HG02571 (cell line): ENCODE data around the gene CLEC11A.

Experiments used
- ATAC-seq: cut with Tn5 transposase; IDR thresholded peaks from one replicate; pipeline ENCODE4 v1.9.1; 2021; ENCODE audit warnings: mild to moderate bottlenecking, moderate library complexity; ENCODE audit not compliant: unreplicated experiment

CLEC11A gene, protein sequence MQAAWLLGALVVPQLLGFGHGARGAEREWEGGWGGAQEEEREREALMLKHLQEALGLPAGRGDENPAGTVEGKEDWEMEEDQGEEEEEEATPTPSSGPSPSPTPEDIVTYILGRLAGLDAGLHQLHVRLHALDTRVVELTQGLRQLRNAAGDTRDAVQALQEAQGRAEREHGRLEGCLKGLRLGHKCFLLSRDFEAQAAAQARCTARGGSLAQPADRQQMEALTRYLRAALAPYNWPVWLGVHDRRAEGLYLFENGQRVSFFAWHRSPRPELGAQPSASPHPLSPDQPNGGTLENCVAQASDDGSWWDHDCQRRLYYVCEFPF

DNA sequence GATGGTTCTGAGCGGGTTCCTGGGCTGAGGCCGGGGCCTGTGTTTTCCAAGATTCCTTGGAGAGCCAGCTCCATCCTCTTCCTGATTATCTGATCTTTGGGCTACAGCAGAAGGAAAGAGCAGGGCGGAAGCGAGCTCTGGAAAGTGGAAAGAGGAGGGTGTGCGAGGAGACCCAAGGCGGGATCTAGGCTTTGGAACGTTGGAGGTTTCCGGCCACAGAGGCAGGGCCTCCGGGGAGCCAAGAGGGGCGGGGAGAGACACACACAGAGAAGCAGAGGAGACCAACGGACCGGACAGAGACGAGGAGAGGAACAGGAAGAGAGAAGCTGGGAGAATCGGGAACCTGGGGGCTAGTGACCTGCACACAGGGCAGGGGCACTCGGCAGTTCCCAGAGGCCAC lies at the start of gene CLEC11A:
Gene CLEC11A, plus strand, starts transcription at position 296 of the 400 bp plus-strand sequence. CDS start 162 bp downstream, outside the sequence.
- no peak for ATAC-seq

DNA sequence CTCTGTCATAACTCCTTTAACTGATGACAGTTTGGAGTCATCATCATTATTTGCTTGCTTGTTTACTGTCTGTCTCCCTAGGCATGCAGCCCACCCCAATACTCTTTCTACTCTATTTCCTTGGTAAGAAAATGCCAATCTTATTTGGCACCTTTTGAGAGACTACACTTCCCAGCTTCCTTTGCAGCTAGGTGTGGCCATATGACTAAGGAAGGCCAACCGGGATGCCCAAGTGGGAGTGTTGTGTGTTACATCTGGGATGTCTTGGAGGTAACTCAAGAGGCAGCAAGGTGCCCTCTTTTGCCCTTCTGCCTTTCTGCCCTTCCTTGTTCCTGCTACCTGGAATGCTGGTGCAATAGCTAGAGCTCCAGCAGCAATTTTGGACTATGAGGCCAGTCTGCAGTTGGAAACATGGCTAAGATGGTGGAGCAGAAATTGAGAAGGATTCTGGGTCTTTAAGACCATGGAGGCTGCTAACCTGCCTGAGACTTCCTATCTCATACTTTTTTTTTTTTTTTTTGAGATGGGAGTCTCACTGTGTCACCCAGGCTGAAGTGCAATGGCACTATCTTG lies 46.5 kb upstream of the CLEC11A start:
- ATAC-seq = no peak

DNA sequence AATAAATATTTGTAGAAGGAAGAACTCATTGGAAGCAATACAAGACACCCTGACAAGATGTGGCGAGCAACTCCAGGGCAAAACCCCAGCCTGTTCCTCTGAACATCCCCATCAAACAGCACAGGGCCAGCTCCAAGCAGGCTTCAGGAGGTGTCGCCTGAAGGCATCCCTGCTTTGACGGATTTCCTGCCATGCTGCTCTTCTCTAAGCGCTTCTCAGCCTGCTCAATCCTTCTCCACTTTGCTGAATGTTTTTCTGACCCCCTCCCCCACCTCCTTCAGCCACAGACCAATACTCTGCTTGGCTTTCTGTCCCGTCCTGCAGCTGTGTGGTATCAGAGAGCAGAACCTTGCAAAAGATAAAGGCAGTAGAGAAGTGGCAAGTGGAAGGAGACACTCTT lies 45.5 kb upstream of the CLEC11A start:
- ATAC-seq = no peak

DNA sequence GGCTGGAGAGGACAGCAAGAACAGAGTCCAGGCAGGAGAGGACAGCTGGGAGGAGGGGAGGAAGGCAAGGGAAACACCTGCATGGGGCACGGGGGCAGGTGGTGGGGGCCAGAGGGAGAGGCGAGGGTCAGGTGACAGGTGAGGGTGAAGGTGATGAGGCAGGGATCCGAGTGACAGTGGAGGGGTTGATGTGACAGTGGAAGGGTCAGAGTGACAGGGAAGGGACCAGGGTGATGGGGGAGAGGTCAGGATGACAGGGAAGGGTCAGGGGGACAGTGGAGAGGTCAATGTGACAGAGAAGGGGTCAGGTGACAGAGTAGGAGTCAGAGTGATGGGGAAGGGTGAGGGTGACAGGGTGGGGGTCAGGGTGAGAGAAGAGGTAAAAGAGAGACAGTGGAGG lies 44.8 kb upstream of the CLEC11A start:
- no peak for ATAC-seq

DNA sequence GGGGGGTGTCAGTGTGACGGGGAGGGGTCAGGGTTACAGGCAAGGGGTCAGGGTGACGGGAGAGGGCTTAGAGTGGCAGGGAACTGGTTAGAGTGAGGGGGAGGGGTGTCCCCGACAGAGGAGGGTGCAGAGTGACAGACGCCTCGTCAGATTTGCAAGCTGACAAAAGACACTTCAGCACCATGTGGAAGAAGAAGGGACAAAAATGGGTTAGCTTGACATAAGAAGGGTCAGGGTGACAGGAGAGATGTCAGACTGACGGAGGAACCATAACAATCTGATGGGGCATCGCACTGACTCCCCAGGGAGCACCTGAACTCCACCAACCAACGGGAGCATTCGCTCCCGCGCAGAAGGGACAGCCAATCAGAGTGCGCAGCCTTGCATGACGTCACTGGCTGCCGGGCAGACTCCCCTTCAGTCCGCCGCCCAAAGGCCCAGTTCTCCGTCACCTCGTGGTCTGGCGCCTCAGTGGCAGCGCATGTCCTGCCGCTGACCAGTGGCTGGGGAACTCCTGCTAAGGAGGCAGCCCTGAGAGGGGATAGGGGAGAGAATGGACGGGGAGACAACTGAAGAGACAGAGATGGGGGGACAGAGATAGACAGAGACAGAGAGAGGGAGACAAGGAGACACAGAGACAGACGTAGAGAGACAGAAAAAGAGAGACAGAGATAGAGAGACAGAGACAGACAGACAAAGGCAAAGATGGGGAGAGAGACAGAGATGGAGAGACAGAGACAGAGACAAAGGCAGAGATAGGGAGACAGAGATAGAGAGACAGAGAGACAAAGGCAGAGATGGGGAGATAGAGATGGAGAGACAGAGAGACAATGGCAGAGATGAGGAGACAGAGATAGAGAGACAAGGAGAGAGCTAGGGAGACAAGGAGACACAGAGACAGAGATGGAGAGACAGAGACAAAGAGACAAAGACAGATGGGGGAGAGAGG lies 43.7 kb upstream of the CLEC11A start:
- no peak for ATAC-seq

DNA sequence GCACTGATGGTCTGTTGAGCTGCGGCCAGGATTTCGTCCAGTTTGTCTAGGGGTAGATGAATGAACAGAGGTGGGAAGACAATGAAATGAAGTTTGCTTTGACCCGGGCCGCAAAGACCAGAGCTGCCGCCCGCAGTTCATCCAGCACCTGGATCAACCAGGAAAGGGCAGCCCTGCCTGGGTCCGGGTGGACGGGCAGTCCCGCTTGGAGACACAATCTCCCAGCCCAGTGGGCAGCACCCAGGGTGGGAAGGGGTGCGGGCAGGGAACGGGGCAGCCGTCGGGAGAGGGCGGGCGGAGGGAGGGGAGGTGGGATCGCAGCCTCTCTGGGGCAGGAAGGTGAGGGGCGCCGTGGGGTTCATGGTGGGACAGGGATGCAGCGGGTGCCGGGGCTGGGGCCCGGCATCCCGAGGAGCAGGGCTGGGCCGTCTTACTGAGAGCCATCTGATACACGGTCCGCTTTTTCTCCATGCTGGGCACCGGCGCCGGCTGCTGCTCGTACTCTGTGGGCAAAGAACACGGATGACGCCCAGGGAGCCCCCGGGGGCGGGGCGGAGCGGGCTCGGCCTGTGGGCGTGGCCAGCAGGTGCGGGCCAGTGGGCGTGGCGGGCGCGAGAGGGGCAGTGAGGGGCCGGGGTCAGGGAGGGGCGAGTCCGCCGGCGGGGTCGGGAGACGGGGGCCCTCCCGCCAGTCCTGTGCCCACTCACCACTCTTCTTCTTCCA lies 36.7 kb upstream of the CLEC11A start:
- no peak for ATAC-seq

DNA sequence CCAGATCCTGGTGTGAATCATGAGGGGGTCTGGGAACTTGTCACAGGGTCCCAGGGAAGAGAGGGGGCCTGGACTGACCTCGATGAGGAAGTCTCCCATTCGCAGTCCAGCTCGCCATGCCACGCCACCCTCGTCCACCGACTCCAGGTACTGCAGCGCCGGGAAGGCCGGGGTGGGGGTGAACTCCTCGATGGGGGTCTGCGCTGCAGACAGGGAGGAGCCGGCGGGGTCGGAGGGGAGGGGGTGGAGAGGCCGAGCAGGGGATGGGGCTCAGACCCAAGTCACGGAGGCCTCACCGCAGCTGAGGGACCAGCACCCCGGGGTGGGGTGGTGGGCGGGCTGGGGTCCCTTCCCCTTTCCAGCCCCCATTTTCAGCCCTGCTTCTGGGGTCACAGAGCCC lies 34.4 kb upstream of the CLEC11A start:
- ATAC-seq = no peak

DNA sequence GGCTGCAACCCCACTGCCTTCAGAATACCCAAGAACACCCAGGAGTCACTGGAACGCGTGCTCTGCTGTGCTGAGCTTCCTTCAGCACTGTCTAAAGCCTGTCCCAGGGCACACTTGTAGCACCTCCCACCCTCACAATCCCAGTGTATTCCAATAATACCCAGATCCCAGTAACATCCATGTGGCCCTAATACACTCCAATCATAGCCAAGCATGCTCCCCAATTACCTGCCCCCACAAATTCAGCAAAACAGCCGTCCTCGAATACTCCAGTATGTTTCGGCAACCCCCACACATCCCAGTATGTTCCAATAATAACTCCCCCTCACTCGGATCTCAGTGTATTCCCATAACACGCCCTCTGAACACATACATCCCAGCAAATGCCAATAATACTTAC lies 32.7 kb upstream of the CLEC11A start:
- ATAC-seq = no peak

DNA sequence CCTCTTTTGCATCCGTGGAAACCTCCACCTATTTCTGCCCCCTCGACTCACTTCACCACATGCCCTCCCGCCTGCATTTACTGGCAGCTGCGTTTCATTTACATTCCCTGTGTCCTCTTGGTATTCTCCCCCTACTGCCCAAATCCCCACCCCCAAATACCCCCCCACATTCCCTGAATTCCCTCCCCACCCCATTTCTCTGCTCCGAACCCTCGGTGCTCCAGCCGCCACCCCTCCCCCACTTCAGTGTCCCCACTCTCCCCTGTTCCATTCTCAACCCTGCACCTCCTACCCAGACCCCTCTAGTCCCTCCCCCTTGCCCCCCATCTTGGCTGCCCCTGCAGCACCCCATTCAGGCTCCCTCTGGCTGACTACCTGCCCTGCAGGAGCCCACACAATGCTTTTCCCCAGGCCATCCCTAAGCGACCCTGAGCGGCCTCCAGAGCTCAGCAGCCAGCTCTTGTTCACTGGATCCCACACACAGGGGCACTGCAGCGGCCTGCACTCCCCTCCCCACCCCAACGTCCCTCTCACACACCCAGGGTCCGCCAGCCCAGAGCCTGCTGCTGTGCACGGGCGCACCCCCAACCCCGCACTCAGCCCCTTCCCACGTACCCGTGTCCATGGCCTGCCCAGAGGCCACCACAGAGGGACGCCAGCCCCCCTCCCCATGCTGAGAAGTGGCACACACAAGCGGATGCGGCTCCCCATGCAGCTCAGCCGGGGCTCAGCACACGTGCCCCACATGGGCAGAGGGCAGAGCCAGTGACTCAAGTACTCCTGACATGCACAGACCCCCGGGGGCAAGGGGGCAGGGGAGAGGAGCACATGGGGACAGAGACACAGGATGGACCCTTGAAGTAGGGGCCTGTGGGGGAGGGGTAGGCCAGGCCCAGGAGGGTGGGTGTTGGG lies 29.8 kb upstream of the CLEC11A start:
- ATAC-seq = no peak

DNA sequence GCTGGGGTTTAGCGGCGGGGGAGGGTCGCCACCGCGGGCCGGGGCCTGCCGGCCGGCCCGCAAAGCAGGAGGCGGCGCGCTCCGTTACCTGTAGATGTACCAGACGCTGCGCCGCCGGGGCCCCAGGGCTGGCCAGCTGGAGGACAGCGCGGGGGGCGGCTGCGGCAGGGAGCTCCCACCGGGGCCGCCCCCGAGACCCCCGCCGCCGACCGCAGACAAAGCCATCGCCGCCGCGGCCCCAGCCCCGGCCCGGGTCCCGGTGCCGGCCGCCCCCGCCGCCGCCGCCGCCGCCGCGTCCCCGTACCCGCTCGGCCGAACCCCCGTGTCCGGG lies 28.4 kb upstream of the CLEC11A start:
- no peak for ATAC-seq

DNA sequence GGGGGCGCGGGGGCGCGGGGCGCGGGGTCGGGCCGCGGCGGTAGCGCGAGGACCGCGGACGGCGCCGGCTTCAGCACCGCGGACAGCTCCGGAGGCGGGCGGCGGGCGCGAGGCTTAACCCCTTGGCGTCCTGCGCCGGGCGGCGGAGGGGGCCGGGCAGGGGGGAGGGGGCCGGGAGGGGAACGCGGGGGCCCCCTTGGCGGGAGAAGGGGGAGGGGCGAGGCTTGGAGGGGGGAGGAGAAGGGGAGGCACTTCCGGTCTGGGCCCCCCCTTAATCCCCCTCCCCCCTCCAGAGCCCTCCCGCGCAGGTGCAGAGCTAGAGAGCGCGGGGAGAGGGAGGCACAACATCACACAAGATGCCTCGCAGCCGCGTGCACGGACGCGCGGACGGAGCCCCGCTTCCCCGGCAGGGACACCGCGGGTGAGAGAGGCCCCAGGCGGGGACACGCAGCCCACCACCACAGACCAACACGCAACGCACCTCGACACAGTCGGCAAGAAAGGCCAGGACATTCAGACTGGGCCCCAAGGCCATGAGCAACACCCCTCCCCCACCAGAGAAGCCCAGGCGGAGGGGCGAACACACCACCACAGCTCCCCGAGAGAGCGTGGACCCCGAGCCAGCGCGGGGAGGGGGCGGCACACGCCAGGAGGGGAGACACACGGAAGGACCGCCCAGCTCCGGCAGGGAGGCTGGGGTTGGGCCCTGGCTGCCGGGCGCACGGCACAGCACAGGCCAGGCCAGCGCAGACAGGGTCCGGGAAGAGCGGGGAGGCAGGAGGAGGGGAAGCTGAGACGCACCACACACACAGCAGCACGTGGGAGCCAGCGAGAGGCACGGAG lies 27.7 kb upstream of the CLEC11A start:
- ATAC-seq = no peak

DNA sequence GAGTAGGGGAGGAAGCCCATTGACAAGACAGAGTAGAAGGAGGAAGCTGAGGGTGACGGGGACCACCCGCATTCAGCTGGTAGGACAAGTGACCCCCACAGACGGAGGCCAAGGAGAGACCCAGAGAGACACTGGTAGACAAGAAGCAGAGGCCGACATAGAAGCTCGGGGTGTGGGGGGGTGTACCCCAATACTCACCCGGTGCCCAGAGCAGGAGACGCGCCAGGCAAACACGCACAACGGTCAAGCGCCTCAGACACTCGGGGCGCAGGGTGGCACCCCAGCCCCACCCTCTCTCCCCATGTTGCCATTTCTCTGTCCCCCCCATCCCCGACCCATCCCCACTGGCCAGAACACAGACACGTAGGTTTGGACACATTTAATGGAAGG lies 27.1 kb upstream of the CLEC11A start:
- ATAC-seq = no peak

DNA sequence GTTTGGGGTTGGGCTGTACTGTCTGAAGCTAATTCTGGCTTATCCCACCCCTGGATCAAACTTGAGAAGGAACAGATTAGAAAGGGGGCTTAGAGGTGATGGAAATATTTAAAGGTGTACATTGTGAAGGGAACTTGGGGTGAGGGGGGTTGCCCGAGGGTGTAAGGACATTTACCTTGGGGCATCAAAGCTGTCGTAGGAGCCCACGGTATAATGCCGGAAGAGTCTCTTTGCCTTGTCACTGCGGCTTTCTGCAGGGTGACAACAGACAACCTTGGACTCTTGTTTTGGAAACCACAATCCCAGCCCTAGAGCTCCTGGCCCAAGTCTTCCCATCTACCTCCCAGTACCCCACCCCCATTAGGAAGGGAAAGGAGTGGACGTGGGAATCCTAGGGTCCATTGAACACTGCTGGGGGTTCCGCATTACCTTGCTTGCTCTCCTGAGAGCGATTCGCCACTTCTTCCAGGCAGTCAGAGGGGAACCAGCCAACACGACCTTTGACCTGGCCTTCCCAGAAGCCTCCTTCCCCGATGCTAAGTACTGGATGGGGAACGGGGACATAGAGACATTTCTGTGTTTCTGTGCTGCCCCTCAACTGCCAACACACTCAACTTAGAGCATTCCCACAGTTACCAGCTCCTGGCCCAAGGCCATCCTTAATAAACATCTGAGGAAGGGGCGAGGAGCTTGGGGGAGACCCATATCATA lies 25.6 kb upstream of the CLEC11A start:
- ATAC-seq = no peak

DNA sequence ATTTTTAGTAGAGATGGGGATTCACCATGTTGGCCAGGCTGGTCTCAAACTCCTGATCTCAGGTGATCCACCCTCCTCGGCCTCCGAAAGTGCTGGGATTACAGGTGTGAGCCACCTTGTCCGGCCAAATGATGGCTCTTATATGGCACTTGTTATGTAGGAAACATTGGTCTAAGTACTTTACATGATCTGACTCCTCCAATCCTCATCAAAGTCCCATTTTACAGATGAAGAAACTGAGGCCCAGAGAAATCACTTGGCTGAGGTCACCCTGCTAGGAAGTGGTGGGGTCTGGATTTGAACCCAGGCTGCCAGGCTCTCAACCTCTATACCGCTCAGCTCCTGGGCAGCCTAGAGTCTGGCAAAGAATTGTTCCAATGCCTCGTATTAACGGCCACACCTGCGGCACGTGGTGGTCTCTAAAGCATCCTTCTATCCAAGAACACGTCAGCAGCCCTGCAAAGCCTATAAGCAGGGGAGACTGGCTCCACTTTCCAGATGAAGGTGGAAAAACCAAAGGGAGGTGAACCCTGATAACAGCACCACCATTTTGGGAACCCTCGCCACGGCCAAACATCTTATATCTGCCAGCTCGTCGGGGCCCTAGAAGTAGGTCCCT lies 21.7 kb upstream of the CLEC11A start:
- no peak for ATAC-seq

DNA sequence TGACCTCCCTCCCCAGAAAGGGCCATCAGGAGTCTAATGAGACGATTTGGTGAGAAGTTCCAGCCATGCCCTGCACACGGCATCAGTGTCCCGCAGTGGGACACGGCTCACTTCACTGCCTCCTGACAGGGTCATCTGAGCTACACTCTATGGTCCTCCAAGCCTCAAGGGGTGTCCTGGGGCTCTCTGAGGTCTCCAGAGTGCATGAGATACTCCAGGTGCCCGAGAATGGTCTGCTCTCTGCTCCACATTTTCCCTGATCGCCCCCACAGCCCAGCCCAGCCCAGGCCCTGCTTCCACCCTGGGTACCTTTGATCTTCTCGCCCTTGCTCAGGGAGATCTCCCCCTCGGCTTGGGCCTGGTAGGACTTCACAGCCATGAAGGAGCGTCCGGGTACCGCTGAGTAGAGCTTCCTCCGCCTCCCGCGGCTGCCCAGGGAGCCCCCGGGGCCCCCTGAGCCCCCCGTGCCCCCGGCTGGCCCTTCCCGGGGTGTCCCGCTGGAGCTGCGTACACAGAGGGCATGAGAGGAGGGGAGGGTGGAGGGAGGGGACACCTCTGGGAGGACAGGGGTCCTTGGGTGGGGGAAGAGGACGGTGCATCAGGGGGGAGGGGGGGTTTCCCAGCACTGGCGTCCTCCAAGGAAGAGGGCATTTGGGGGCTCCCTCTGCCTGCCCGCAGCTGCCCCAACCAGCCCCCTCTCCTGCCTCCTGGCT lies 20.9 kb upstream of the CLEC11A start:
- no peak for ATAC-seq

DNA sequence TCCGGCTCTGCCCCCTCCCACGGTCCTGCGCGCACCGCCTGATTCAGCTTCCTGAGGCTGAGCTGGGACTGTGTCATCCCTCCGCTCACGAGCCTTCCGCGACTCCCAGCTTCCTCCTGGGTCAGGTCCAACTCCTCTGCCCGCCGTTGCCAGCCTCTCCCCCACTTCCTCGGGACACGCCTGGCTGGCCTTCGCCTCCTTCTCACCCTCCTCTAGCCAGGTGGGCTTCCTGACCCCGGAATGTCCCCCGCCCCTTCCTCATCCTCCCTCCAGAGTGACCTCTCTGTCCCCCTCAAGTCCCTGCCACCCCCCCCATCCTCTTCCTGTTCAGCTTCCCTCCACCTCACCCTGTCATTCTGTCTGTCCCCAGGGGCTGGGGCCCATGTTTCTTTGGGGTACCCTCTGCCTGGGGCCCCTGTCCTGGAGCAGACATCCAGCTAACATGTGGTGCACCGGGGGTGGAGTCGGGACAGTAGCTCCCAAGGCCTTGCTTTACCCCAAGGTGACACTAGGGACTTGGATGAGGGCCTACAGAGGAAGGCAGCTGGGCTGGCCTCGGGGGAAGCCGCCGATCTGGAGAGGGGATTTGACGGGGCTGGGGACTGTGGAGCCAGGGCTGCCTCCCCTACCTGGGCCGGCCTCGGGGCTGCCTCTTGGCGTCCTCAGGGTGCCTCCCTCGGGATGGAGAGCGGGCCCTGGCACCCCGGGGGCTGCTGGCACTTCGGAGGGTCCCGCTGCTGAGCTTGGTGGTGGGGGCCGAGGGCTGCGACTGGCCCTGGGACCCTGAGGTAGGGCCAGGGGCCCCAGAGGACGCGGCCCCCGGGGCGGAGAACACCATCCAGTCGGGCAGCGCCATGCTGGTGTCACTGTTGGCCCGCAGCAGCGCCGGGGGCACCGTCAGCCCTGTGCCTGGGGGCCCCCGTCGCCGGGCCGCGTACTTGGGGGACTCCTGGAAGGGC lies 20.0 kb upstream of the CLEC11A start:
- ATAC-seq = no peak
